ENCODE data around the gene KCNF1.

The KCNF1 gene

DNA sequence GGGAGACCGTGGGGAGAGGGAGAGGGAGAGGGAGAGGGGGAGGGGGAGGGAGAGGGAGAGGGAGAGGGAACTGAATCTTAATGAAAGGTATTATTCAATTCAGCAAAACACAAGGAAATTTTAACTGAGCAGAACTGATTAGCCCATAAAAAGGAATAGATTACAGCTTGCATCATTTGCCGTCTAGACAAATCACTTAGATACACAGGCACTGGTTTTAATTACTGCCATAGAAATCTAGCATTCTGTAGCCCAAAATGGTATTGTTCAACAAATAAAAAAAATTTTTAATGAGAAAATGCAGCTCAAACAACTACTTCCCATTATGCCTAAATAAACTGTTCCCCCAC lies 7.9 kb upstream of the KCNF1 start:
- no peak overlapping the region for H3K4me3 ChIP-seq (ENCODE audit: low read length)
- TF ChIP-seq, protein P1, sequence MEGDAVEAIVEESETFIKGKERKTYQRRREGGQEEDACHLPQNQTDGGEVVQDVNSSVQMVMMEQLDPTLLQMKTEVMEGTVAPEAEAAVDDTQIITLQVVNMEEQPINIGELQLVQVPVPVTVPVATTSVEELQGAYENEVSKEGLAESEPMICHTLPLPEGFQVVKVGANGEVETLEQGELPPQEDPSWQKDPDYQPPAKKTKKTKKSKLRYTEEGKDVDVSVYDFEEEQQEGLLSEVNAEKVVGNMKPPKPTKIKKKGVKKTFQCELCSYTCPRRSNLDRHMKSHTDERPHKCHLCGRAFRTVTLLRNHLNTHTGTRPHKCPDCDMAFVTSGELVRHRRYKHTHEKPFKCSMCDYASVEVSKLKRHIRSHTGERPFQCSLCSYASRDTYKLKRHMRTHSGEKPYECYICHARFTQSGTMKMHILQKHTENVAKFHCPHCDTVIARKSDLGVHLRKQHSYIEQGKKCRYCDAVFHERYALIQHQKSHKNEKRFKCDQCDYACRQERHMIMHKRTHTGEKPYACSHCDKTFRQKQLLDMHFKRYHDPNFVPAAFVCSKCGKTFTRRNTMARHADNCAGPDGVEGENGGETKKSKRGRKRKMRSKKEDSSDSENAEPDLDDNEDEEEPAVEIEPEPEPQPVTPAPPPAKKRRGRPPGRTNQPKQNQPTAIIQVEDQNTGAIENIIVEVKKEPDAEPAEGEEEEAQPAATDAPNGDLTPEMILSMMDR (conservative IDR thresholded peaks at IDR 0.05; ENCODE audit: low read depth, low read length) = no peak
- DNase-seq (ENCODE audit: low read depth) = no peak

DNA sequence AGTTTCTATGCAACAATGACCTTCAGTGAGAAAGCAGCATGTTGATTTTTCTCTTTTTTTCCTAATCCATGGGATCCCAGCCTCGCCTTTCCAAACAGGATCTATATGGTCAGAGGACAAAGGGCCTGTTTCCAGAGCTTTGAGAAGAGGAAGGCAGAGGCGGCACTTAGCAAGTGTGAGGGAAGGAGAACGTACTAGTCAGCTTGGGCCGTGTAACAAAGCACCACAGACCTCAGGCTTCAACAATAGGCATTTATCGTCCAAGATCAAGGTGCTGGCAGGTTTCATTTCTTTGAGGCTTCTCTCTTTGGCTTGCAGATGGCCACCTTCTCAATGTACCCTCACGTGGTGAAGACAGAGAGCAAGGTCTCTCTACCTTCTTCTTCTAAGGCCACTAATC lies 7.3 kb upstream of the KCNF1 start:
- TF ChIP-seq, protein P1 (conservative IDR thresholded peaks at IDR 0.05; ENCODE audit: low read depth, low read length) = no peak
- no peak for DNase-seq (ENCODE audit: low read depth)
- no peak overlapping the region for H3K4me3 ChIP-seq (ENCODE audit: low read length)

DNA sequence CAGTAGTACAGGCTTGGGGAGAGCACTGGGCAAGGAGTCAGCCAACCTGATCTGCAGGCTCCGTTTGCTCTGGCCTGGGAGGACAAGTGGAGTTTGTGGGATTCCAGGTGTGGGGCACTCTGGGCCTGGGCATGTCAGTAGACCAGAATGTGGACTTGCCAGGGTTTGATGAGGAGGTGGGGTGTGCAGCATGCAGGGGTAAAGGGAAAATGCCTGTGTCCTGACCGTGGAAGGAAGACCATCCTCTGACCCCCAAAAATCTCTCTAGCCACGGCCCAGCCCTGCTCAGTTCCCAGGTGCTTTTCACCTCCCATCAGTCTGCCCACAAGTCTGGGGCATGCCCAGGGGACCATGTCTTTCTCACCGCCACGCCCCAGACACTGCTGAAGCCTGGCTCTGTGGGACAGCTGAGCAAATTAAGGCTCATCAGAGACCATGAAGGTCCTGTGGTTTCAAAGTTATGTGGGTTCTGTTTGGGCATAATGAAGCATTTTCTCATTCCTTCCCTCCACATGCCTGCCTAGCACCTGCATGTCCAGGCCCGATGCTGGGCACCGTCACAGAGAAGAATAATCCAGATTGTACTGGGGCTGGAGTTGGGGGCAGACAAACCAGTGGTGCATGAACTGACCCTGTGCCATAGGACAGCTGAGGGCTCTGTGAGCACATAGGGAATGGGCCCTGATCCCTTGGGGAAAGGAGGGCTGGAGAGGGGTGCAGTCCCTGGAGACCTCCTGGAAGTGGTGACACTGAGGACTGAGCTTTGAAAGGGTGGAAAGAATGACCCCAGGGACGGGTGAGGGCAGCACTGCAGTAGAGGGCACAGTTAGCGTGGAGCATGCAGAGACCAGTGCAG lies 6.5 kb upstream of the KCNF1 start:
- no peak for DNase-seq (ENCODE audit: low read depth)
- TF ChIP-seq, protein P1 (conservative IDR thresholded peaks at IDR 0.05; ENCODE audit: low read depth, low read length) = no peak
- H3K4me3 ChIP-seq (ENCODE audit: low read length) = no peak overlapping the region

DNA sequence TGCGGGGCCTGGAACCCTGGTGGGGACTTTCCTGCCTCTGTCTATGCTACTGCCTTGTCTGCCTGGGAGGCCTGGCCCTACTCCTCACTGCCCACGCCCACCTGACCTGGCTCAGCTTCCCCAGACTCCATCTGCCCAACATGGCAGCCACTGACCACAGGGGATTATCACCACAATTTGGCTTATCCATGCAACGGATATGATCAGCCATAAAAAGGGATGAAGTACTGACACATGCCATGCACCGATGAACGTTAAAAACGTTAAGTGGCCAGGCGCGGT lies 5.9 kb upstream of the KCNF1 start:
- TF ChIP-seq, protein P1 (conservative IDR thresholded peaks at IDR 0.05; ENCODE audit: low read depth, low read length) = no peak

DNA sequence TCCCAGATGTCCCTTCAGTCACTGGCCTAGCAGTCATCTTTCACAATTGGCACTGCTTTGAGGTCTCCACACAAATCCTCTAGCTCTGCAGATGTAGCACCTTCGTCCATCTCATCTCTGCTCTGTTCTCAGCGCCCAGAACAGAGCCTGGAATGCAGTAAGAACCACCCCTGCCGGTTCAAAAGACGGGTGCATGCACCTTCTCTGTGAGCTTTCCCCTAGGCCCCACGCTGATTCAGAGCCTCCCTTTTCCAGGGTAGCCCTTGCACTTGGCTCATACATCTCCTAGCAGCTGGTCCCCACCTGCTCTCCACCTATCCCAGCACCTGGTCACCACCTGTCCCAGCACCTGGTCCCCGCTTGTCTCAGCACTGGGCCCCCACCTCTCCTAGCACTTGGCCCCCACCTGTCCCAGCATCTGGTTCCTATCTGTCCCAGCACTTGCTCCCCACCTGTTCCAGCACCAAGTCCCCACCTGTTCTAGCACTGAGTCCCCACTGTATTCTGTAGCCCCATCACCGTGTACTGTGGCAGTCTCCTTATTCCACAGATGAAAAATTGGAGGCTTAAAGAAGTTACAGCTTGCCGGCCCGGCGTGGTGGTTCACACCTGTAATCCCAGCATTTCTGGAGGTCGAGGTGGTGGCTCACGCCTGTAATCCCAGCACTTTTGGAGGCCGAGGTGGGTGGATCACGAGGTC lies 4.7 kb upstream of the KCNF1 start:
- TF ChIP-seq, protein P1 (conservative IDR thresholded peaks at IDR 0.05; ENCODE audit: low read depth, low read length) = no peak
- no peak overlapping the region for H3K4me3 ChIP-seq (ENCODE audit: low read length)
- DNase-seq (ENCODE audit: low read depth) = no peak

More for the DNA sequence above, 5.9 kb upstream of the KCNF1 start:
- DNase-seq (ENCODE audit: low read depth) = no peak
- no peak overlapping the region for H3K4me3 ChIP-seq (ENCODE audit: low read length)

DNA sequence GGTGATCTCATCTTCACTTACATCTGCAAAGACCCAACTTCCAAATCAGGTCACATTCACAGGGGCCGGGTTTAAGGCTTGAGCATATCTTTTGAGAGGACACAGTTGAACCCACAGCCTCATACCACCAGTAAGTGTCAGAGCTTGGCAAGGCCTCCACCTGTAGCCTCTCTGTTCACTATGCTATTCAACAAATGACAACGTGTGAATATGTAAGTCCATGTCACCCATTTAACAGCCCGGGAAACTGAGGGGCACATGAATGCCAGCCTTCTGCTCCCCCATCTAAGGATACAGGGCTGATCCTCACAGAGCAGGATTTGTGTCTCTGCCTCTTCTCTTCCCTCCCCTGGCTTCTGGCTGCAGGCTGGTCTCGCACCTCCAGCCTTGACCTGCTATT lies 3.5 kb upstream of the KCNF1 start:
- TF ChIP-seq, protein P1 (conservative IDR thresholded peaks at IDR 0.05; ENCODE audit: low read depth, low read length) = no peak
- H3K4me3 ChIP-seq (ENCODE audit: low read length) = no peak overlapping the region
- DNase-seq (ENCODE audit: low read depth) = no peak

Data from retinal pigment epithelial cell (primary cell).